Medulla oblongata (tissue), 1 donor: ENCODE measurements around the gene ZSCAN29.
"Not testable (repeated sequence)": the region's sequence is repeated elsewhere in the genome, so short reads cannot be mapped to it uniquely, and the experiment has no call there.

Experiments used
- DNase-seq: peaks from one replicate; pipeline ENCODE4 v3.0.0-alpha.2; 2015; ENCODE audit errors: extremely low spot score

The ZSCAN29 gene

GRCh38 chr15:43370975-43371974 is at the start of gene ZSCAN29, which contains the start of gene TUBGCP4:
TSS of gene ZSCAN29 (minus strand) at chr15:43371043. CDS start at chr15:43369913, 1,130 bp downstream.
TSS of gene TUBGCP4 (plus strand) at chr15:43371101. CDS start at chr15:43371355, 254 bp downstream.
- DNase-seq: peak; percentile 81

- DNase-seq: no peak
Observed at GRCh38 chr15:43420435-43420834, 49.6 kb upstream of the ZSCAN29 start.

- no peak for DNase-seq
Observed at GRCh38 chr15:43414196-43414595, 43.4 kb upstream of the ZSCAN29 start.

- no peak for DNase-seq
Observed at GRCh38 chr15:43412096-43412495, 41.3 kb upstream of the ZSCAN29 start.

GRCh38 chr15:43410572-43411214 is 39.9 kb upstream of the ZSCAN29 start:
- no peak for DNase-seq

- no peak for DNase-seq
Observed at GRCh38 chr15:43408789-43409188, 37.9 kb upstream of the ZSCAN29 start.

GRCh38 chr15:43406808-43407207 is 36.0 kb upstream of the ZSCAN29 start:
- no peak for DNase-seq

- no peak for DNase-seq
Observed at GRCh38 chr15:43406189-43406588, 35.3 kb upstream of the ZSCAN29 start.

- no peak for DNase-seq
Observed at GRCh38 chr15:43404130-43404529, 33.3 kb upstream of the ZSCAN29 start.

GRCh38 chr15:43403616-43404015 is 32.8 kb upstream of the ZSCAN29 start:
- DNase-seq: no peak

GRCh38 chr15:43402255-43402654 is 31.4 kb upstream of the ZSCAN29 start:
- DNase-seq: no peak

- not testable (repeated sequence) for DNase-seq
Observed at GRCh38 chr15:43393592-43393991, 22.7 kb upstream of the ZSCAN29 start.

- no peak for DNase-seq
Observed at GRCh38 chr15:43390723-43391122, 19.9 kb upstream of the ZSCAN29 start.

GRCh38 chr15:43383070-43383469 is 12.2 kb upstream of the ZSCAN29 start:
- DNase-seq: no peak

- no peak for DNase-seq
Observed at GRCh38 chr15:43382310-43382709, 11.5 kb upstream of the ZSCAN29 start.

GRCh38 chr15:43378601-43379000 is 7.8 kb upstream of the ZSCAN29 start:
- DNase-seq: no peak

- DNase-seq: no peak
Observed at GRCh38 chr15:43376017-43376705, 5.3 kb upstream of the ZSCAN29 start.

- DNase-seq: peak; percentile 37
Observed at GRCh38 chr15:43370310-43370974, 401 bp downstream of the ZSCAN29 start.

- DNase-seq: no peak
Observed at GRCh38 chr15:43361313-43361903, 9.4 kb downstream of the ZSCAN29 start.

GRCh38 chr15:43360821-43361220 is 10.0 kb downstream of the ZSCAN29 start:
- DNase-seq: no peak
